Effector CD8-positive, alpha-beta T cell (primary cell): ENCODE measurements around the gene CDYL.
"Not testable (repeated sequence)": the region's sequence is repeated elsewhere in the genome, so short reads cannot be mapped to it uniquely, and the experiment has no call there.

Source experiments
- DNase-seq: peaks from one replicate; lab custom pipeline; 2025; lab: John Stamatoyannopoulos, UW

The CDYL gene

DNA sequence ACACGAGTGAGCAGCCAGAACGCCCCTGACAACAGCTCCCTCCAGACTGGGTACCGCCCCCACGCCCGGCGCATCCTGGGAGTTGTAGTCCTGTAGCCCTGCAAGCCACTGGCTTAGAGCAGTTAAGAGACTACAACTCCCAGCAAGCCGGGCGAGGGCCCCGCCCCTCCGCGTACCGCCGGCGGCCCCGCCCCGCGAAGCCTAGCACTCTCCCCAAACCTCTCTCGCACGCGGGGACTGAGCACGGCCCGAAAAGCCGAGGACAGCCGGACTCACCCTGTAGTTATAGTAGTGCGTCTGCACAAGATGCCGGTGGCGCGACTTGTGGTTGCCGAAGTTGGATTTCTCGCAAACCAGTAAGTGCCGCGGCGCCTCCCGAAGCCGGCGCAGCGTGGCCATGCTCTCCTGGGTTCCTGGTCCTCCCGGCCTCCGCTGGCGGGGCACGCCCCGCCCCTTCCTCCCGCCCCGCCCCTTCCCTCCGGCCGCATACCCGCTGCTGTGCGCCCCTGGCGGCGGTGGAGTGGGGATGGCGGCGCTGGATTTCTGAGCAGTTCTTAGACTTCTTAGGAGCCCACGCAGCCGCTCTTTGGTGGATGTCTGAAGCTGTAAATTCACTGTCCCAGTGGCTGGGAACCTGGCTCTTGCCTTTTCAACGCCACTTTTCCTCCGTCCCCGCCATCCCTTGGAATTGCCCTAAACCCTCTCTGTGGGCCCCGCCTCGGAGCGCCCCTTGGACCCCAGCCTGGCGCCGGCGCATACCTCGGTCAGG lies 227.6 kb downstream of the CDYL start, which contains the start of gene RPP40:
Gene RPP40, minus strand, starts transcription at position 434 of the 769 bp plus-strand sequence. Its CDS starts 35 bp downstream, at position 399.
- DNase-seq = peak; percentile 98

DNA sequence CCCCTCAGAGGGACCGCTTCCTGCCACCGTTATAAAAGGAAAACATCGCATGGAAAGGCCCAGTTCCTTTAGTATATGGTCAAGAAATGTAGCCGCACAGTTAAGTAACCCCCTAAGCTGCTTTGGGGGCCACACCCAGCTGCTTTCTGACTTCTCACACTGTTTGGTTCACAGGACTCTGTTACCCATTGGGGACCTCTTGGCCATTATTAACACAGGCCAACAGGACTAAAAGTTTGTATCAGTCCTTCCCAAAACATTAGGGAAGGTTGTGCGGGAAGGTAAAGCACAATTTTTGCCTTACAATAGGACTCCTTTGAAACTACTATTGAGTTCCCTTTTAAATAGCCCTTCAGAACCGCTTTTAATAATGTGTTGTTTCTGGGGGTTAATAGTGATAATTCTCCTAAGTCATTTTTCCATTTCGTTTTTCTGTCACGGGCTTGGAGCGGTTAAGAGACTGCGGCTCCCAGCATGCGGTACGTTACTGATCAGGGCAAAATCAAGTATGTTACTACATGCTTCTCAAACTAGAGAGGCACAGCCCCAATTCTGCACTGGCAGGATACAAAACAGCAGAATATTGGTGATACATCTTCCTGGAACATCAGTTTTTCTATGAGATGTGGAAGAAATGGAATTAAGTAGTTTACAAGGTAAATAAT lies 228.3 kb downstream of the CDYL start:
- no peak for DNase-seq

DNA sequence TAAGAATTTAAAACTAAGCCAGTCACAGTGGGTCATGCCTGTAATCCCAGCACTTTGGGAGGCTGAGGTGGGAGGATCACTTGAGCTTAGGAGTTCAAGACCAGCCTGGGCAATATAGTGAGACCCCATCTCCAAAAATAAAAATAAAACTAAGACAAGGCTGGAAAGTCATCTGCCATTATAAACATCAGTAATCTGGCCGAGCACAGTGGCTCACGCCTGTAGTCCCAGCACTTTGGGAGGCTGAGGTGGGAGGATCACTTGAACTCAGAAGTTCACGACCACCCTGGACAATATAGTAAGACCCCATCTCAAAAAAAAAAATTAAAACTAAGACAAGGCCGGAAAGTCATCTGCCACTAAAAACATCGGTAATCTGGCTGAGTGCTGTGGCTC lies 228.8 kb downstream of the CDYL start:
- not testable (repeated sequence) for DNase-seq
